PC-3 (cell line): ENCODE data around the gene PTGDS.

Source experiments
- CTCF ChIP-seq: fragments of 300-600 bp; sonication (generic); conservative IDR thresholded peaks from 2 replicates; pipeline ENCODE4 v1.5.1; 2017; ENCODE audit warnings: antibody characterized with exemption, low read depth, mild to moderate bottlenecking, low read length
- EZH2 ChIP-seq: fragments of 300-600 bp; sonication (generic); IDR thresholded peaks from one replicate; pipeline ENCODE4 v1.6.1; 2017; ENCODE audit warnings: antibody characterized with exemption, mild to moderate bottlenecking, low read length; ENCODE audit not compliant: unreplicated experiment

- TF ChIP-seq EZH2 (no peak), CTCF (no peak)
Measured at GRCh38 chr9:137021979-137022661, 44.8 kb downstream of the PTGDS start.
